Panc1 (cell line): ENCODE results near the gene NUDT3. TPM values are rescaled to one million over a fixed set of nuclear protein-coding genes. Genes with fewer than 3 reads are reported as not detected.
"Not testable (repeated sequence)": the region's sequence is repeated elsewhere in the genome, so short reads cannot be mapped to it uniquely, and the experiment has no call there.

ENCODE experiments used
- ATAC-seq: fragments of 200-7000 bp; cut with Tn5 transposase; 2 replicates; pipeline ENCODE4 v1.9.1; 2020; ENCODE audit warnings: mild to moderate bottlenecking, moderate library complexity
- BruUV-seq: library from RNA; stranded (reverse); fragments of 400-500 nt; replicated peaks from 2 replicates; lab custom pipeline; 2021; lab: Mats Ljungman, UMichigan
- CTCF ChIA-PET: fragments of 300-600 bp; sonication (Branson Sonifier 250); formaldehyde crosslinking; loops from one replicate; lab custom pipeline; 2022; ENCODE audit warnings: antibody characterized with exemption; lab: Charles Lee
- POLR2A ChIA-PET: fragments of 300-600 bp; sonication (Branson Sonifier 250); formaldehyde crosslinking; loops from one replicate; lab custom pipeline; 2022; ENCODE audit warnings: antibody characterized with exemption; lab: Charles Lee
- DNase-seq: peaks from one replicate; pipeline ENCODE4 v3.0.0-alpha.2; 2010; ENCODE audit warnings: low read depth, low spot score
- H3K27ac ChIP-seq: 2 replicates; pipeline ENCODE4 v1.5.1; 2011; ENCODE audit warnings: mild to moderate bottlenecking, low read length, inconsistent platforms
- H3K27me3 ChIP-seq: fragments of 200-500 bp; sonication (Bioruptor generic); 2 replicates; pipeline ENCODE4 v1.6.0; 2014; ENCODE audit warnings: low read length, inconsistent platforms; ENCODE audit not compliant: control insufficient read depth, insufficient read depth
- H3K36me3 ChIP-seq: fragments of 200-500 bp; sonication (Bioruptor generic); 2 replicates; pipeline ENCODE4 v1.5.1; 2014; ENCODE audit warnings: inconsistent platforms, mild to moderate bottlenecking, low read length, moderate library complexity; ENCODE audit not compliant: control insufficient read depth, insufficient read depth
- H3K4me1 ChIP-seq: 2 replicates; pipeline ENCODE4 v1.5.1; 2011; ENCODE audit warnings: inconsistent platforms, mild to moderate bottlenecking, low read length, moderate library complexity; ENCODE audit not compliant: control insufficient read depth, insufficient read depth
- H3K4me3 ChIP-seq, 2 experiments: 2 replicates each; pipeline ENCODE4 v1.5.1; 2011 to 2012; ENCODE audit warnings: low read depth in 2 of 2, low read length in 2 of 2, mild to moderate bottlenecking in 2 of 2, inconsistent platforms in 1 of 2, moderate library complexity in 1 of 2
- H3K9me3 ChIP-seq: fragments of 200-500 bp; sonication (Bioruptor generic); 2 replicates; pipeline ENCODE4 v1.5.1; 2014; ENCODE audit warnings: low read depth, mild to moderate bottlenecking, inconsistent platforms, low read length, moderate library complexity; ENCODE audit not compliant: control insufficient read depth, insufficient read depth
- POLR2AphosphoS5 ChIP-seq: IDR thresholded peaks from 2 replicates; pipeline ENCODE4 v1.6.1; 2012; ENCODE audit warnings: mild to moderate bottlenecking, low read depth, low read length, moderate library complexity
- SIN3A ChIP-seq: IDR thresholded peaks from 2 replicates; pipeline ENCODE4 v1.6.1; 2012; ENCODE audit warnings: low read depth, mild to moderate bottlenecking, low read length, moderate library complexity, borderline replicate concordance; ENCODE audit not compliant: insufficient read depth
- TCF7L2 ChIP-seq: IDR thresholded peaks from 2 replicates; pipeline ENCODE4 v1.6.1; 2011; ENCODE audit warnings: mild to moderate bottlenecking, low read depth, low read length, inconsistent platforms
- in situ Hi-C: cut with HindIII; loops from 2 replicates; pipeline ENCODE4 v1.10.0; 2016; ENCODE audit warnings: low sequenced_read_pairs, low pct_unique_long_range_greater_than_20kb
- intact Hi-C: fragments of 100-400 bp; cut with micrococcal nuclease; formaldehyde crosslinking; loops from one replicate; pipeline ENCODE4 v1.10.0; 2022; ENCODE audit not compliant: unreplicated experiment
- total RNA-seq: library from RNA; stranded (reverse); gene quantifications from one replicate; pipeline ENCODE4 v1.2.1, GENCODE V29; 2021; ENCODE audit not compliant: unreplicated experiment
- TF ChIP-seq, protein P1 (sequence below), 2 experiments: IDR thresholded peaks; 2 replicates each; pipeline ENCODE4 v1.6.1; 2011 to 2012; ENCODE audit warnings: low read depth in 2 of 2, control low read depth in 1 of 2, low read length in 1 of 2, mild to moderate bottlenecking in 1 of 2, moderate library complexity in 1 of 2; ENCODE audit not compliant: insufficient read depth in 1 of 2
- TF ChIP-seq, protein P2 (sequence below): fragments of 450-650 bp; IDR thresholded peaks from 2 replicates; pipeline ENCODE4 v1.5.1; 2017; ENCODE audit warnings: mild to moderate bottlenecking

Gene NUDT3
- total RNA-seq, 1 experiment from 2014 or later: 25.9 TPM

DNA sequence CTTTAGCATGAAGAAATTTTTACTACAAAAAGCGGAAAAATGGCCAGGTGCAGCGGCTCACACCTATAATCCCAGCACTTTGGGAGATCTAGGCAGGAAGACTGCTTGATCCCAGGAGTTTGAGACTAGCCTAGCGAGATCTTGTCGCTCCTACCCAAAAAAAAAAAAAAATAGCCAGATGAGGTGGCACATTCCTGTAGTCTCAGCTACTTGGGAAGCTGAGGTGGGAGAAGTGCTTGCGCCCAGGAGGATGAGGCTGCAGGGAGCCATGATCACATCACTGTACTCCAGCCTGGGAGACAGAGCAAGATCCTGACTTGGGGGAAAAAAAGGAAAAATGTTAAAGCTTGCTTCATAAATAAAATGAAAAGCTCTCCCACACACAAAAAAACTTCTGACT is 14.5 kb downstream of the NUDT3 start:
- no peaks in the 10 kb centered on the region for H3K9me3 ChIP-seq
- no peak overlapping the region for H3K27ac ChIP-seq
- BruUV-seq: no TSS peak
- ChIA-PET POLR2A (no interaction called here), CTCF (no interaction called here)
- no peaks in the 10 kb centered on the region for H3K36me3 ChIP-seq
- no peak overlapping the region for H3K4me3 ChIP-seq
- TF ChIP-seq POLR2AphosphoS5 (no peak), SIN3A (no peak), TCF7L2 (no peak)
- TF ChIP-seq, protein P1, sequence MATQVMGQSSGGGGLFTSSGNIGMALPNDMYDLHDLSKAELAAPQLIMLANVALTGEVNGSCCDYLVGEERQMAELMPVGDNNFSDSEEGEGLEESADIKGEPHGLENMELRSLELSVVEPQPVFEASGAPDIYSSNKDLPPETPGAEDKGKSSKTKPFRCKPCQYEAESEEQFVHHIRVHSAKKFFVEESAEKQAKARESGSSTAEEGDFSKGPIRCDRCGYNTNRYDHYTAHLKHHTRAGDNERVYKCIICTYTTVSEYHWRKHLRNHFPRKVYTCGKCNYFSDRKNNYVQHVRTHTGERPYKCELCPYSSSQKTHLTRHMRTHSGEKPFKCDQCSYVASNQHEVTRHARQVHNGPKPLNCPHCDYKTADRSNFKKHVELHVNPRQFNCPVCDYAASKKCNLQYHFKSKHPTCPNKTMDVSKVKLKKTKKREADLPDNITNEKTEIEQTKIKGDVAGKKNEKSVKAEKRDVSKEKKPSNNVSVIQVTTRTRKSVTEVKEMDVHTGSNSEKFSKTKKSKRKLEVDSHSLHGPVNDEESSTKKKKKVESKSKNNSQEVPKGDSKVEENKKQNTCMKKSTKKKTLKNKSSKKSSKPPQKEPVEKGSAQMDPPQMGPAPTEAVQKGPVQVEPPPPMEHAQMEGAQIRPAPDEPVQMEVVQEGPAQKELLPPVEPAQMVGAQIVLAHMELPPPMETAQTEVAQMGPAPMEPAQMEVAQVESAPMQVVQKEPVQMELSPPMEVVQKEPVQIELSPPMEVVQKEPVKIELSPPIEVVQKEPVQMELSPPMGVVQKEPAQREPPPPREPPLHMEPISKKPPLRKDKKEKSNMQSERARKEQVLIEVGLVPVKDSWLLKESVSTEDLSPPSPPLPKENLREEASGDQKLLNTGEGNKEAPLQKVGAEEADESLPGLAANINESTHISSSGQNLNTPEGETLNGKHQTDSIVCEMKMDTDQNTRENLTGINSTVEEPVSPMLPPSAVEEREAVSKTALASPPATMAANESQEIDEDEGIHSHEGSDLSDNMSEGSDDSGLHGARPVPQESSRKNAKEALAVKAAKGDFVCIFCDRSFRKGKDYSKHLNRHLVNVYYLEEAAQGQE (IDR thresholded peaks at IDR 0.05; ENCODE audit: insufficient read depth in 1 of 2, low read depth in 2 of 2, low read length in 1 of 2): no peak
- TF ChIP-seq, protein P2, sequence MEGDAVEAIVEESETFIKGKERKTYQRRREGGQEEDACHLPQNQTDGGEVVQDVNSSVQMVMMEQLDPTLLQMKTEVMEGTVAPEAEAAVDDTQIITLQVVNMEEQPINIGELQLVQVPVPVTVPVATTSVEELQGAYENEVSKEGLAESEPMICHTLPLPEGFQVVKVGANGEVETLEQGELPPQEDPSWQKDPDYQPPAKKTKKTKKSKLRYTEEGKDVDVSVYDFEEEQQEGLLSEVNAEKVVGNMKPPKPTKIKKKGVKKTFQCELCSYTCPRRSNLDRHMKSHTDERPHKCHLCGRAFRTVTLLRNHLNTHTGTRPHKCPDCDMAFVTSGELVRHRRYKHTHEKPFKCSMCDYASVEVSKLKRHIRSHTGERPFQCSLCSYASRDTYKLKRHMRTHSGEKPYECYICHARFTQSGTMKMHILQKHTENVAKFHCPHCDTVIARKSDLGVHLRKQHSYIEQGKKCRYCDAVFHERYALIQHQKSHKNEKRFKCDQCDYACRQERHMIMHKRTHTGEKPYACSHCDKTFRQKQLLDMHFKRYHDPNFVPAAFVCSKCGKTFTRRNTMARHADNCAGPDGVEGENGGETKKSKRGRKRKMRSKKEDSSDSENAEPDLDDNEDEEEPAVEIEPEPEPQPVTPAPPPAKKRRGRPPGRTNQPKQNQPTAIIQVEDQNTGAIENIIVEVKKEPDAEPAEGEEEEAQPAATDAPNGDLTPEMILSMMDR: no peak
- intact Hi-C loops: no loop called here
- ATAC-seq (no peak), DNase-seq (no peak)
- H3K27me3 ChIP-seq: no peaks in the 10 kb centered on the region
- in situ Hi-C loops: no loop called here
- no peaks in the 10 kb centered on the region for H3K4me1 ChIP-seq

DNA sequence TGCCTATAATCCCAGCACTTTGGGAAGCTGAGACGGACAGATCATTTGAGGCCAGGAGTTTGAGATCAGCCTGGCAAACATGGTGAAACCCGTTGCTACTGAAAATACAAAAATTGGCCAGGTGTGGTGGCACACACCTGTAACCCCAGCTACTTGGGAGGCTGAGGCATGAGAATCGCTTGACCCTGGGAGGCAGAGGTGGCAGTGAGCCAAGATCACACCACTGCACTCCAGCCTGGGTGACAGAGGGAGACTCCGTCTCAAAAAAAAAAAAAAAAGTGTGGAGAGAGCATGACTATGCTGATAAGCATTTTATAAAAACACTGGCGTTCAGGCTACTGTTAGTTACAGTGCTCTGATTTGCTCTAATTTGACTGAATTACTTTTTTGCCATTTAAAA is 14.9 kb downstream of the NUDT3 start:
- H3K27me3 ChIP-seq, DNase-seq, H3K27ac ChIP-seq, BruUV-seq, CTCF ChIA-PET, H3K4me3 ChIP-seq, in situ Hi-C loops, ATAC-seq, H3K9me3 ChIP-seq, intact Hi-C loops, H3K36me3 ChIP-seq, H3K4me1 ChIP-seq: not testable (repeated sequence)
- POLR2A ChIA-PET: interaction anchor here (0.7 kb wide), 1 partner anchor 297 kb away, joined by 9 read pairs; no protein-coding TSS in a partner anchor

DNA sequence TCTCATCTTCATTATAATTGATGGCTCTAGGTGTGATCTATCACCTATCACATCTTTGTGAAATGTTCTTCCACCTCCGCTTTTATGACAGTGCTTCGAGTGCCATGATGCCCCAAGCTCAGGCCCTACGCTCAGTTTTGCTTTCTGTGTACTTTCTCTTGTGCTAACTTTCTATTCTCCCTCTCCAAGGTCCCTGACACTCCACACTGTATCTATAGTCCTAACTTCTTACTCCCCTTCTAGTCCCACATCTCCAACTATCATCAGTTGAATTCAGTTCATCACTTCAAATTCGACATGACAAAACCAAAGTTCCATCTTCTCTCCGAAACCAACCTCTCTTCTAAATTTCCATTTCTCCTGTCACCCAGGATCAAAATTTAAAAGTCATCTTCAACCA is 16.6 kb downstream of the NUDT3 start:
- Histone ChIP-seq H3K27me3 (no peaks in the 10 kb centered on the region), H3K4me3 (no peak overlapping the region), H3K4me1 (no peaks in the 10 kb centered on the region), H3K27ac (no peak overlapping the region), H3K36me3 (no peaks in the 10 kb centered on the region), H3K9me3 (no peaks in the 10 kb centered on the region)
- BruUV-seq: no TSS peak
- CTCF ChIA-PET: interaction anchor here (0.6 kb wide), 1 partner anchor 40 kb away, joined by 9 read pairs; no protein-coding TSS in a partner anchor
- DNase-seq (no peak), ATAC-seq (no peak)
- POLR2A ChIA-PET: interaction anchor here (0.5 kb wide), 1 partner anchor 20 kb away, joined by 3 read pairs; no protein-coding TSS in a partner anchor
- in situ Hi-C loops: no loop called here
- TF ChIP-seq, protein P2: no peak
- TF ChIP-seq TCF7L2 (no peak), POLR2AphosphoS5 (no peak), SIN3A (no peak)
- TF ChIP-seq, protein P1 (IDR thresholded peaks at IDR 0.05; ENCODE audit: insufficient read depth in 1 of 2, low read depth in 2 of 2, low read length in 1 of 2): no peak
- intact Hi-C loops: no loop called here
